Activated T-helper 1 cell treated with anti-CD3 and anti-CD28 coated beads, Interleukin-12 subunit alpha, Interleukin-12 subunit beta, Interleukin-2, Interleukin-4 antibody, amounts not matched to agents 30 ng/mL and 10 ng/mL and 1 ng/mL, durations not matched to agents 14 hours and 24 hours and 36 hours (primary cell): ENCODE data around the gene EYA2. TPM values are rescaled to one million over a fixed set of nuclear protein-coding genes. Genes with fewer than 3 reads are reported as not detected.

Source experiments
- DNase-seq: peaks from one replicate; pipeline ENCODE4 v3.0.0; 2021; ENCODE audit warnings: low spot score
- H3K27ac Mint-ChIP-seq: one replicate; pipeline ENCODE4 v1.8.0; 2021; ENCODE audit warnings: mild to moderate bottlenecking, mixed read lengths
- H3K27me3 Mint-ChIP-seq: one replicate; pipeline ENCODE4 v1.8.0; 2022; ENCODE audit warnings: mild to moderate bottlenecking, moderate library complexity, mixed read lengths; ENCODE audit not compliant: insufficient read depth
- H3K36me3 Mint-ChIP-seq: one replicate; pipeline ENCODE4 v1.8.0; 2021; ENCODE audit warnings: low read depth, mixed read lengths
- H3K4me1 Mint-ChIP-seq: one replicate; pipeline ENCODE4 v1.8.0; 2021; ENCODE audit warnings: low read depth, mixed read lengths
- H3K4me3 Mint-ChIP-seq: one replicate; pipeline ENCODE4 v1.8.0; 2021; ENCODE audit warnings: mild to moderate bottlenecking, moderate library complexity, mixed read lengths
- H3K9me3 Mint-ChIP-seq: one replicate; pipeline ENCODE4 v1.8.0; 2021; ENCODE audit warnings: mixed read lengths
- intact Hi-C: fragments of 100-400 bp; cut with micrococcal nuclease; formaldehyde crosslinking; loops from one replicate; pipeline ENCODE4 v1.15.1; 2024
- total RNA-seq: library from RNA; stranded (reverse); gene quantifications from 2 replicates; pipeline ENCODE4 v1.2.3, GENCODE V29; 2022

EYA2 gene
- total RNA-seq, 1 donor from 2014 or later: not detected

- intact Hi-C loops: loop anchor here (10.0 kb wide), 1 partner anchor 618 kb away; no protein-coding TSS in a partner anchor
- DNase-seq: no peak
- H3K27me3 Mint-ChIP-seq: peaks cover 14% of the 10 kb centered on the region
- H3K9me3 Mint-ChIP-seq: no peaks in the 10 kb centered on the region
- peaks cover 6% of the 10 kb centered on the region for H3K36me3 Mint-ChIP-seq
- H3K27ac Mint-ChIP-seq: no peak overlapping the region
- H3K4me1 Mint-ChIP-seq: peaks cover 53% of the 10 kb centered on the region
- no peak overlapping the region for H3K4me3 Mint-ChIP-seq
These were observed 102.5 kb downstream of the EYA2 start for GRCh38 chr20:46997187-46997586.

GRCh38 chr20:46998477-46999240 lies 104.0 kb downstream of the EYA2 start:
- H3K36me3 Mint-ChIP-seq: peaks cover 6% of the 10 kb centered on the region
- DNase-seq: no peak
- no peak overlapping the region for H3K4me3 Mint-ChIP-seq
- intact Hi-C loops: loop anchor here (10.0 kb wide), 1 partner anchor 616 kb away; no protein-coding TSS in a partner anchor
- peaks cover 46% of the 10 kb centered on the region for H3K4me1 Mint-ChIP-seq
- H3K27me3 Mint-ChIP-seq: peaks cover 20% of the 10 kb centered on the region
- no peaks in the 10 kb centered on the region for H3K9me3 Mint-ChIP-seq
- no peak overlapping the region for H3K27ac Mint-ChIP-seq

GRCh38 chr20:46999801-47000465 lies 105.3 kb downstream of the EYA2 start:
- no peak for DNase-seq
- Mint-ChIP-seq H3K9me3 (peaks cover 10% of the 10 kb centered on the region), H3K27ac (no peak overlapping the region), H3K36me3 (peaks cover 3% of the 10 kb centered on the region), H3K4me3 (no peak overlapping the region), H3K27me3 (peaks cover 20% of the 10 kb centered on the region), H3K4me1 (peaks cover 41% of the 10 kb centered on the region)
- intact Hi-C loops: loop anchor here (10.0 kb wide), 1 partner anchor 615 kb away; no protein-coding TSS in a partner anchor

- intact Hi-C loops: no loop called here
- H3K4me1 Mint-ChIP-seq: peaks cover 20% of the 10 kb centered on the region
- no peak overlapping the region for H3K4me3 Mint-ChIP-seq
- no peaks in the 10 kb centered on the region for H3K36me3 Mint-ChIP-seq
- peaks cover 24% of the 10 kb centered on the region for H3K27me3 Mint-ChIP-seq
- H3K9me3 Mint-ChIP-seq: peaks cover 11% of the 10 kb centered on the region
- DNase-seq: no peak
- H3K27ac Mint-ChIP-seq: no peak overlapping the region
These were observed 108.6 kb downstream of the EYA2 start for GRCh38 chr20:47003223-47003622.

- intact Hi-C loops: no loop called here
- Mint-ChIP-seq H3K36me3 (no peaks in the 10 kb centered on the region), H3K4me3 (no peak overlapping the region), H3K27me3 (peaks cover 18% of the 10 kb centered on the region), H3K9me3 (peaks cover 11% of the 10 kb centered on the region), H3K27ac (no peak overlapping the region), H3K4me1 (peaks cover 12% of the 10 kb centered on the region)
- no peak for DNase-seq
These were observed 109.5 kb downstream of the EYA2 start for GRCh38 chr20:47004179-47004578.

- Mint-ChIP-seq H3K27ac (no peak overlapping the region), H3K4me1 (peaks cover 16% of the 10 kb centered on the region), H3K9me3 (peaks cover 11% of the 10 kb centered on the region), H3K27me3 (peaks cover 16% of the 10 kb centered on the region), H3K4me3 (no peak overlapping the region), H3K36me3 (no peaks in the 10 kb centered on the region)
- intact Hi-C loops: no loop called here
- no peak for DNase-seq
These were observed 113.4 kb downstream of the EYA2 start for GRCh38 chr20:47007826-47008655.

GRCh38 chr20:47008842-47009518 lies 114.3 kb downstream of the EYA2 start:
- Mint-ChIP-seq H3K9me3 (peaks cover 9% of the 10 kb centered on the region), H3K36me3 (no peaks in the 10 kb centered on the region), H3K27ac (no peak overlapping the region), H3K4me3 (no peak overlapping the region), H3K4me1 (peaks cover 7% of the 10 kb centered on the region), H3K27me3 (peaks cover 16% of the 10 kb centered on the region)
- DNase-seq: no peak
- intact Hi-C loops: no loop called here

GRCh38 chr20:47009784-47010183 lies 115.1 kb downstream of the EYA2 start:
- no peak overlapping the region for H3K27ac Mint-ChIP-seq
- intact Hi-C loops: loop anchor here (10.0 kb wide), 1 partner anchor 255 kb away; no protein-coding TSS in a partner anchor
- DNase-seq: no peak

GRCh38 chr20:47011984-47012383 lies 117.3 kb downstream of the EYA2 start:
- Mint-ChIP-seq H3K27me3 (peaks cover 15% of the 10 kb centered on the region), H3K4me3 (no peak overlapping the region), H3K27ac (no peak overlapping the region), H3K9me3 (no peaks in the 10 kb centered on the region), H3K4me1 (peaks cover 6% of the 10 kb centered on the region), H3K36me3 (no peaks in the 10 kb centered on the region)
- intact Hi-C loops: loop anchor here (10.0 kb wide), 1 partner anchor 257 kb away; no protein-coding TSS in a partner anchor
- no peak for DNase-seq

More at GRCh38 chr20:47009784-47010183, 115.1 kb downstream of the EYA2 start:
- no peaks in the 10 kb centered on the region for H3K36me3 Mint-ChIP-seq
- H3K4me3 Mint-ChIP-seq: no peak overlapping the region
- peaks cover 2% of the 10 kb centered on the region for H3K9me3 Mint-ChIP-seq
- H3K4me1 Mint-ChIP-seq: peaks cover 6% of the 10 kb centered on the region
- H3K27me3 Mint-ChIP-seq: peaks cover 16% of the 10 kb centered on the region

GRCh38 chr20:47013606-47014005 lies 119.0 kb downstream of the EYA2 start:
- Mint-ChIP-seq H3K27ac (no peak overlapping the region), H3K4me3 (no peak overlapping the region), H3K9me3 (no peaks in the 10 kb centered on the region), H3K27me3 (peaks cover 18% of the 10 kb centered on the region), H3K4me1 (peaks cover 6% of the 10 kb centered on the region), H3K36me3 (no peaks in the 10 kb centered on the region)
- DNase-seq: no peak
- intact Hi-C loops: loop anchor here (10.0 kb wide), 1 partner anchor 259 kb away; no protein-coding TSS in a partner anchor

GRCh38 chr20:47016068-47016664 lies 121.5 kb downstream of the EYA2 start:
- H3K27ac Mint-ChIP-seq: no peak overlapping the region
- intact Hi-C loops: loop anchor here (10.0 kb wide), 1 partner anchor 261 kb away; no protein-coding TSS in a partner anchor
- H3K9me3 Mint-ChIP-seq: no peaks in the 10 kb centered on the region
- H3K4me1 Mint-ChIP-seq: peaks cover 6% of the 10 kb centered on the region
- no peaks in the 10 kb centered on the region for H3K36me3 Mint-ChIP-seq
- no peak overlapping the region for H3K4me3 Mint-ChIP-seq
- DNase-seq: no peak
- H3K27me3 Mint-ChIP-seq: peaks cover 30% of the 10 kb centered on the region

- DNase-seq: no peak
- peaks cover 32% of the 10 kb centered on the region for H3K27me3 Mint-ChIP-seq
- no peaks in the 10 kb centered on the region for H3K9me3 Mint-ChIP-seq
- no peaks in the 10 kb centered on the region for H3K36me3 Mint-ChIP-seq
- H3K4me3 Mint-ChIP-seq: no peak overlapping the region
- H3K4me1 Mint-ChIP-seq: no peaks in the 10 kb centered on the region
- no peak overlapping the region for H3K27ac Mint-ChIP-seq
- intact Hi-C loops: loop anchor here (10.0 kb wide), 1 partner anchor 264 kb away; no protein-coding TSS in a partner anchor
These were observed 123.7 kb downstream of the EYA2 start for GRCh38 chr20:47018381-47018780.
